Ureter (tissue), 1 donor: ENCODE data around the gene CD86. TPM values are rescaled to one million over a fixed set of nuclear protein-coding genes. Genes with fewer than 3 reads are reported as not detected.

ENCODE experiments used
- DNase-seq: peaks from one replicate; pipeline ENCODE4 v3.0.0-alpha.2; 2020; ENCODE audit warnings: low spot score
- total RNA-seq: library from RNA; stranded (reverse); gene quantifications from one replicate; pipeline ENCODE4 v1.2.4, GENCODE V29; 2023
- donor health status: DM: yes; HTN: yes; CAD: no.

Gene CD86
- total RNA-seq, 1 donor from 2014 or later: 3.0 TPM

- DNase-seq: no peak
Measured at GRCh38 chr3:122060040-122060698, 5.0 kb downstream of the CD86 start.

GRCh38 chr3:122063908-122064307 is 8.7 kb downstream of the CD86 start:
- DNase-seq: no peak

GRCh38 chr3:122064326-122064725 is 9.2 kb downstream of the CD86 start:
- DNase-seq: no peak

- no peak for DNase-seq
Measured at GRCh38 chr3:122066331-122067213, 11.4 kb downstream of the CD86 start.

- no peak for DNase-seq
Measured at GRCh38 chr3:122067214-122067550, 12.0 kb downstream of the CD86 start.

- DNase-seq: no peak
Measured at GRCh38 chr3:122067588-122068240, 12.6 kb downstream of the CD86 start.

GRCh38 chr3:122074621-122075265 is 19.6 kb downstream of the CD86 start:
- no peak for DNase-seq

- no peak for DNase-seq
Measured at GRCh38 chr3:122076491-122077292, 21.5 kb downstream of the CD86 start.

GRCh38 chr3:122077293-122078234 is 22.4 kb downstream of the CD86 start:
- DNase-seq: no peak

GRCh38 chr3:122078235-122078935 is 23.2 kb downstream of the CD86 start:
- DNase-seq: no peak

- no peak for DNase-seq
Measured at GRCh38 chr3:122079524-122080206, 24.5 kb downstream of the CD86 start.

- DNase-seq: no peak
Measured at GRCh38 chr3:122080207-122080587, 25.0 kb downstream of the CD86 start.

- DNase-seq: no peak
Measured at GRCh38 chr3:122081543-122082247, 26.5 kb downstream of the CD86 start.

- no peak for DNase-seq
Measured at GRCh38 chr3:122082357-122082756, 27.2 kb downstream of the CD86 start.

- no peak for DNase-seq
Measured at GRCh38 chr3:122084799-122085198, 29.6 kb downstream of the CD86 start.

GRCh38 chr3:122085673-122086072 is 30.5 kb downstream of the CD86 start:
- DNase-seq: no peak

- DNase-seq: no peak
Measured at GRCh38 chr3:122088531-122088930, 33.4 kb downstream of the CD86 start.

GRCh38 chr3:122091602-122092295 is 36.6 kb downstream of the CD86 start:
- DNase-seq: no peak
